Activated CD4-positive, alpha-beta T cell treated with anti-CD3 and anti-CD28 coated beads, Interleukin-2, amount 10 ng/mL, durations not matched to agents 7 days and 5 days (primary cell): ENCODE data around the gene SVIL. TPM values are rescaled to one million over a fixed set of nuclear protein-coding genes. Genes with fewer than 3 reads are reported as not detected.
"Not testable (repeated sequence)": the region's sequence is repeated elsewhere in the genome, so short reads cannot be mapped to it uniquely, and the experiment has no call there.

Experiments
- CTCF ChIA-PET: fragments of 350-600 bp; sonication (Branson Sonifier 250); formaldehyde crosslinking; loops from one replicate; lab custom pipeline; 2021; ENCODE audit warnings: antibody characterized with exemption; lab: Charles Lee
- POLR2A ChIA-PET: fragments of 350-600 bp; sonication (Branson Sonifier 250); formaldehyde crosslinking; loops from one replicate; lab custom pipeline; 2021; ENCODE audit warnings: antibody characterized with exemption; lab: Charles Lee
- DNase-seq: peaks from one replicate; pipeline ENCODE4 v3.0.0-alpha.2; 2020
- H3K27ac Mint-ChIP-seq: one replicate; pipeline ENCODE4 v1.8.0; 2021; ENCODE audit warnings: mild to moderate bottlenecking, moderate library complexity, mixed read lengths
- H3K27me3 Mint-ChIP-seq: one replicate; pipeline ENCODE4 v1.8.0; 2021; ENCODE audit warnings: mixed read lengths
- H3K36me3 Mint-ChIP-seq: one replicate; pipeline ENCODE4 v1.8.0; 2021; ENCODE audit warnings: low read depth, mixed read lengths
- H3K4me1 Mint-ChIP-seq: one replicate; pipeline ENCODE4 v1.8.0; 2021; ENCODE audit warnings: mixed read lengths
- H3K4me3 Mint-ChIP-seq: one replicate; pipeline ENCODE4 v1.8.0; 2021; ENCODE audit warnings: mild to moderate bottlenecking, moderate library complexity, mixed read lengths
- H3K9me3 Mint-ChIP-seq: one replicate; pipeline ENCODE4 v1.8.0; 2021; ENCODE audit warnings: mixed read lengths
- total RNA-seq, 2 experiments: library from RNA; stranded (reverse); gene quantifications; one replicate each; pipeline ENCODE4 v1.2.3, GENCODE V29; 2021

Gene SVIL
- total RNA-seq, 2 experiments from 2014 or later, result 22.6 to 26.8 TPM

GRCh38 chr10:29499993-29500537, 134.7 kb downstream of the SVIL start:
- Mint-ChIP-seq H3K27ac (no peak overlapping the region), H3K27me3 (no peaks in the 10 kb centered on the region), H3K36me3 (no peaks in the 10 kb centered on the region), H3K9me3 (no peaks in the 10 kb centered on the region), H3K4me1 (no peaks in the 10 kb centered on the region), H3K4me3 (no peak overlapping the region)
- ChIA-PET POLR2A (no interaction called here), CTCF (no interaction called here)
- DNase-seq, result no peak

DNA sequence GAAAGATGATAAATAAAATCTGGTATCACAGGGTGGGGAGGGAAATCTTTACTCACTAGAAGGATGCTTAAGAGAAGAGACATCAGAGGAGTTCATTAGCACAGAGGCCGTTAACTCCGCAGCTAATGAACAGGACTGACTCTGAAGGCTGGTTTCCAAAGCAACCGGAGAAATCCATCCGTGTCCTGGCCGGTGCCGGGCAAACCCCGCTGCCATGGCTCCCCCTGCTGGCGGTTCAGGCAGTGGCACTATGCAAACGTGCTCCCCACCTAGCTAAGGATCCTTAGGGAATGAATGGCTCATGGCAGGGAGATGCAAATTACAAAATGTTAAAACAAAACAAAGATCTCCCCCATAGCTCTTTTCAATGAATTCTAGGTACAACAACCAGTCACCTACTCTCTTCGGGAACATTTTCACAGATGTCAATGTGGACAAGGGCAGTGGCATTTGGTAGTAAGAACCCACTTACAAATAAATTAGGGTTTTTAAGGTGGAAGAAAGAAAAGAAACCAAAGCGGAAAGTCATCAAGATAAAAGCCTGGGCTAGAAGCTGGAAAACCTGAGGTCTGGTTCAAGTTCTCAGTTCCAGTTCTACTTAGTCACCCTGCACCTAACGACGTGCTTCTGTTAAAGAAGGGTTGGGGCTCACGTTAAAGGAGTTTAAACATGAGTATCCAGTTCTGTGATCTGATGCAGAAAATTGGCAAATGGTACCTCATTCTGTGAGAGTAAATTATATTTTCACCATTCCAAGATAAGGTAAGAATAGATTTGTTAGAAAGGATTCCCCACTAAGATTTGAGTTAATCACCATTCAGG, 138.2 kb downstream of the SVIL start:
- no peaks in the 10 kb centered on the region for H3K4me1 Mint-ChIP-seq
- H3K4me3 Mint-ChIP-seq, result no peak overlapping the region
- peak; percentile 57 for DNase-seq
- no peak overlapping the region for H3K27ac Mint-ChIP-seq
- POLR2A ChIA-PET, result no interaction called here
- CTCF ChIA-PET, result interaction anchor here (0.7 to 1.8 kb wide), 9 partner anchors 13 to 115 kb away, joined by 3 to 7 read pairs (median 3); no protein-coding TSS in a partner anchor
- no peaks in the 10 kb centered on the region for H3K9me3 Mint-ChIP-seq
- H3K36me3 Mint-ChIP-seq, result no peaks in the 10 kb centered on the region
- H3K27me3 Mint-ChIP-seq, result no peaks in the 10 kb centered on the region

DNA sequence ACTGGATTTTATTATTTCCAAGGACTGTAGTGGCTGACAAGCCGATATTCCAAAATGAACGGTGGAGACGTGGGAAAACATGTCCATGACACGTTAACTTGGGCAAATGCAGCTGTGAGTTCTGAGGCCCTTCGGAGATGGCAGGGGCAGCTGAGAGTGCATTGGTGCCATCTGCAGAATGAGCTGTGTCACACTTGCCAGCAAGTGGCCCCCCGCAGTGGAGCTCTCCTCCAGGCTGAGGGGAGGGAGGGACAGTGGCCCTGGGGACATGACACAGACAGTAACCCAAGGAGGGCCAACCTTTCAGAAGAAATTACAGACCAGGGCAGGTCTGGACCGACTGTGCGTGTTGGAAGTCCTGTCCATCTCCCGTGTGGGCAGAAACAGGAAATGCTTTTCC, 139.4 kb downstream of the SVIL start:
- H3K9me3 Mint-ChIP-seq, result no peaks in the 10 kb centered on the region

GRCh38 chr10:29493697-29494096, 141.1 kb downstream of the SVIL start:
- Mint-ChIP-seq H3K4me1 (peaks cover under 1% of the 10 kb centered on the region), H3K36me3 (peaks cover 16% of the 10 kb centered on the region), H3K4me3 (no peak overlapping the region), H3K9me3 (no peaks in the 10 kb centered on the region), H3K27ac (no peak overlapping the region), H3K27me3 (no peaks in the 10 kb centered on the region)
- ChIA-PET POLR2A (no interaction called here), CTCF (no interaction called here)
- no peak for DNase-seq

More for the DNA sequence above, 139.4 kb downstream of the SVIL start:
- no peaks in the 10 kb centered on the region for H3K4me1 Mint-ChIP-seq
- no peak for DNase-seq
- ChIA-PET POLR2A (no interaction called here), CTCF (interaction anchor here (0.8 to 1.8 kb wide), 3 partner anchors 14 to 101 kb away, joined by 3 read pairs; no protein-coding TSS in a partner anchor)
- H3K27ac Mint-ChIP-seq, result no peak overlapping the region
- no peak overlapping the region for H3K4me3 Mint-ChIP-seq
- H3K36me3 Mint-ChIP-seq, result peaks cover 9% of the 10 kb centered on the region
- H3K27me3 Mint-ChIP-seq, result no peaks in the 10 kb centered on the region

- H3K27ac Mint-ChIP-seq, result no peak overlapping the region
- ChIA-PET CTCF (no interaction called here), POLR2A (no interaction called here)
- no peaks in the 10 kb centered on the region for H3K9me3 Mint-ChIP-seq
- H3K4me3 Mint-ChIP-seq, result no peak overlapping the region
- H3K36me3 Mint-ChIP-seq, result peaks cover 25% of the 10 kb centered on the region
- peaks cover 5% of the 10 kb centered on the region for H3K4me1 Mint-ChIP-seq
- no peak for DNase-seq
- no peaks in the 10 kb centered on the region for H3K27me3 Mint-ChIP-seq
Measured at GRCh38 chr10:29492774-29493173, 142.0 kb downstream of the SVIL start.

DNA sequence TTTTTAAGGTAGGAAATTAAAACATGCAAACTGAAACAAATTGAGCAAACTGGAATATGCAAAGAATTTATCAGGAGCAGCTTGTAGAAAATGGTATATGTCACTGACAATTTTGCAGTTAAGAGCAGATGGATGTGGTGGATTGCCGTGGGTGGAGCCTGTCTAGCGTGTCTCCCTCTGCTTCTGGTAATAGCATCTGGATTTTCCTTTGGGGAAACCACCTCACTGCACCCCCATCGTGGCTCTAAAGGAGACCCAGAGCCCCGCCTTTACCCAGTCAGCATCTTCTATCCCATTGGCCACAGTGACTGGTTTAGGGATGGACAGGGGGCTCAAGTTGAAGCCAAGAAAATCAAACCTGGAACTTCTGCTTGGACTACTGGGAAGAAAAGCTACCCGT, 142.9 kb downstream of the SVIL start:
- H3K4me1 Mint-ChIP-seq, result peaks cover 14% of the 10 kb centered on the region
- H3K27me3 Mint-ChIP-seq, result no peaks in the 10 kb centered on the region
- no peak for DNase-seq
- no peak overlapping the region for H3K27ac Mint-ChIP-seq
- no peak overlapping the region for H3K4me3 Mint-ChIP-seq
- POLR2A ChIA-PET, result no interaction called here
- peaks cover 31% of the 10 kb centered on the region for H3K36me3 Mint-ChIP-seq
- CTCF ChIA-PET, result interaction anchor here (0.6 kb wide), 1 partner anchor 123 kb away, joined by 3 read pairs; no protein-coding TSS in a partner anchor
- no peaks in the 10 kb centered on the region for H3K9me3 Mint-ChIP-seq

DNA sequence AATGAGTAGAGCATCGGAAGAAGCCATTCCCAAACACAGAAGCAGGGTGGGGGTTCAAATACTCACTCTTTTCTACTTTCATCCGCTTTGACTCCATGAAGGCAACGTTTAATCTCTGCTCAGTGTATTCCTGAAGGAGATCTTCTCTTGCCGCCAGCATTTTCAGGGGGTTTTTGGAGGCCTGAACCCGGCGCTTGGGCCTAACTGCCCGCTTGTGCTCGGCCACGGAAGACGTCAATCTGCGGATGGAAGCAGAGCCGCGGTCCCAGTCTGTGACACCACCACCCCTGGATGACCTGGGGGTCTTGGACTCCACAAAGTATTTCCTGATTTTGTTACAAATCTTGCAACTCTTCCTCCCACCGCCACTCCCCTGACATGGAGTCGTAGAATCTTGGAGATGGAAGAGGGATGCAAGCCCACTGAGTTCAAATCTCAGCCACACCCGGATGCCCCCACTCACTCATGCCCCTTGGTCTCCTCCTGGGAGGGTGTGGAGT, 143.9 kb downstream of the SVIL start:
- POLR2A ChIA-PET, CTCF ChIA-PET: not testable (repeated sequence)
- H3K4me1 Mint-ChIP-seq, result peaks cover 20% of the 10 kb centered on the region

DNA sequence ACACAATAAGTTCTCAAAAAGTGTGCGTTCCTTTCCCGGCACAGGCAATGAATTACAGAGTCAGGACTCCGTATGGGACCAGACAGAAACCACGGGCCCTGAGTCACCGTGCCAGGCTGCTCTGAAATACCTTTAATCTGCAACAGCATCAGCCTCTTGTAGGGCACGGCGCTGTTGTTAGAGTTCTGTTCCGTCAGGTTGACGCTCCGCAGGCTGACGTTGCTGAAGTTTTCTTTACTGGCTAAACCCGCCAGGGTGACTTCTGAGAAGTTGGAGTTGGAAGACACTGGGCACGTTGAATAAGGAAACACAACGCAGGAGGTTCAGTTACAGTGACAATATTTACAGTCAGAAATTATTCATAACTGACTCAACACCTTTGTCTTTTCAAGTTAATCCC, 146.3 kb downstream of the SVIL start:
- CTCF ChIA-PET, H3K27ac Mint-ChIP-seq, H3K27me3 Mint-ChIP-seq, H3K9me3 Mint-ChIP-seq, POLR2A ChIA-PET, H3K4me3 Mint-ChIP-seq, DNase-seq: not testable (repeated sequence)
- Mint-ChIP-seq H3K4me1 (peaks cover 32% of the 10 kb centered on the region), H3K36me3 (peaks cover 47% of the 10 kb centered on the region)

More for the DNA sequence above, 143.9 kb downstream of the SVIL start:
- not testable (repeated sequence) for DNase-seq, H3K4me3 Mint-ChIP-seq, H3K27me3 Mint-ChIP-seq, H3K9me3 Mint-ChIP-seq, H3K27ac Mint-ChIP-seq
- peaks cover 41% of the 10 kb centered on the region for H3K36me3 Mint-ChIP-seq

GRCh38 chr10:29487884-29488266, 146.9 kb downstream of the SVIL start:
- H3K36me3 Mint-ChIP-seq, result peaks cover 47% of the 10 kb centered on the region
- CTCF ChIA-PET, H3K4me3 Mint-ChIP-seq, POLR2A ChIA-PET, H3K27me3 Mint-ChIP-seq, H3K9me3 Mint-ChIP-seq, H3K27ac Mint-ChIP-seq, DNase-seq: not testable (repeated sequence)
- peaks cover 37% of the 10 kb centered on the region for H3K4me1 Mint-ChIP-seq

GRCh38 chr10:29487032-29487883, 147.5 kb downstream of the SVIL start:
- not testable (repeated sequence) for DNase-seq, H3K27ac Mint-ChIP-seq

GRCh38 chr10:29486433-29486832, 148.3 kb downstream of the SVIL start:
- Mint-ChIP-seq H3K27me3 (no peaks in the 10 kb centered on the region), H3K36me3 (peaks cover 47% of the 10 kb centered on the region), H3K9me3 (no peaks in the 10 kb centered on the region), H3K4me3 (no peak overlapping the region), H3K4me1 (peaks cover 43% of the 10 kb centered on the region), H3K27ac (no peak overlapping the region)
- no peak for DNase-seq
- ChIA-PET POLR2A (no interaction called here), CTCF (no interaction called here)

More at GRCh38 chr10:29487032-29487883, 147.5 kb downstream of the SVIL start:
- peaks cover 43% of the 10 kb centered on the region for H3K4me1 Mint-ChIP-seq
- H3K27me3 Mint-ChIP-seq, POLR2A ChIA-PET, H3K9me3 Mint-ChIP-seq, H3K4me3 Mint-ChIP-seq, CTCF ChIA-PET: not testable (repeated sequence)
- H3K36me3 Mint-ChIP-seq, result peaks cover 47% of the 10 kb centered on the region

DNA sequence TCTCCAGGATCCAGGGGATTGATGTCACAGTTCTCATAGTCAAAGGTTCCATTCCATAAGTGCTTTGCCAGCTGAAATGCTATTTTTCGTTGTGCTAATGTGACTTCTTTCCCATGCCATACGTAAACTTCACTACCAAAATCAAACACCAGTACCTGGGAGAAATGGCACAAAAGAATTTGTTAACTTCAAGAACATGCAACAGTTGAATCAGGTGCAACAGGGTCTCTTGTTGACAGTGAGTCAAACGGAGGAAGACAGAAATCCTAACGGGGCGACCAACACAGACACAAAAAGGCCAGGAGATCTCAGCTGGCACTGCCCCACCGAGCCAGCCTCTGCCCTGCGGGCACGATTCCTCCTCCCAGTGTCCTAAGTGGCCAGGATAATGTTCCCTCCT, 150.1 kb downstream of the SVIL start:
- H3K4me1 Mint-ChIP-seq, result peaks cover 46% of the 10 kb centered on the region
- H3K27me3 Mint-ChIP-seq, DNase-seq, H3K9me3 Mint-ChIP-seq, H3K27ac Mint-ChIP-seq, CTCF ChIA-PET, POLR2A ChIA-PET, H3K4me3 Mint-ChIP-seq: not testable (repeated sequence)
- H3K36me3 Mint-ChIP-seq, result peaks cover 41% of the 10 kb centered on the region
